ENCODE data around the gene CREBRF.
"Not testable (repeated sequence)": the region's sequence is repeated elsewhere in the genome, so short reads cannot be mapped to it uniquely, and the experiment has no call there.

CREBRF gene

DNA sequence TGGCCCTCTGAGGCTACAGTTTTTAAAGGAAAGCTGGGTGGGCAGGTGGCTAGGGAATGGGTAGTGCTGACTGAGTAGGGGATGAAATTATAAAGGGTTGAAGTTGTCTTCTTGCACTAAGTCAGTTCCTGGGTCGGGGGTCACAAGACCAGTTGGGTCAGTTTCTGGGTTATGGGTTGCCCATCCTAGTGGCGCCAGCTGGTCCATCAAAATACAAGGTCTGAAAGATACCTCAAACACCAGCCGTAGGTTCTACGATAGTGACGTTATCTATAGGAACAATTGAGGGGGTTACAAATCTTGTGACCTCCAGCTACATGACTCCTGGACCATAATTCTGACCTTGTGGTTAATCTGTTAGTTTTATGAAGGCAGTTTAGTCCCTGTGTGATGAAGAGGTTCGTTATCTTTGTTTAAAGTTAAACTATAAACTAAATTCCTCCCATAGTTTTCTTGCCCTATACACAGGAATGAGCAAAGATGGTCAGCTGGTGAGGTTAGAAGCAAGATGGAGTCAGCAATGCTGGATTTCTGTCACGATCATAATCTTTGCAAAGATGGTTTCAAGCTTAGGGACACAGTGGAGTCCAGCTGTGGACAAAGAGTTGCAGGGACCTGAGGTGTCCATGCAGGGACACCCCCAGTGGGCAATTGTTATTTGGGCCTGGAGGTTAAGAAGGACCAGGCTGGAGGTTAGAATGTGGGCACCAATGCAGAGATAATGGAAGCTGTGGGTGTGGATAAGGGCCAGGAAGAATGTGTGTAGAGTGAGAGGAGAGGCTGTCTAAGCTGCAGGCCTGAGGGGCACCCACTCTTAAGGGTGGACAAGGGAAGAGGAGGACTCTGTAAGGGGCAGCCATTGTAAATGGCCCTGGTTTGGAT is 14.0 kb upstream of the CREBRF start:
- Mint-ChIP-seq H3K36me3 (ENCODE audit: low read depth) (peaks cover 11% of the 10 kb centered on the region), H3K4me1 (peaks cover 4% of the 10 kb centered on the region), H3K27me3 (ENCODE audit: low read depth, poor library complexity) (peaks cover 9% of the 10 kb centered on the region), H3K4me3 (no peak overlapping the region), H3K9me3 (peaks cover 16% of the 10 kb centered on the region), H3K27ac (peak overlapping the region; percentile 66)
- TF ChIP-seq, protein P1, sequence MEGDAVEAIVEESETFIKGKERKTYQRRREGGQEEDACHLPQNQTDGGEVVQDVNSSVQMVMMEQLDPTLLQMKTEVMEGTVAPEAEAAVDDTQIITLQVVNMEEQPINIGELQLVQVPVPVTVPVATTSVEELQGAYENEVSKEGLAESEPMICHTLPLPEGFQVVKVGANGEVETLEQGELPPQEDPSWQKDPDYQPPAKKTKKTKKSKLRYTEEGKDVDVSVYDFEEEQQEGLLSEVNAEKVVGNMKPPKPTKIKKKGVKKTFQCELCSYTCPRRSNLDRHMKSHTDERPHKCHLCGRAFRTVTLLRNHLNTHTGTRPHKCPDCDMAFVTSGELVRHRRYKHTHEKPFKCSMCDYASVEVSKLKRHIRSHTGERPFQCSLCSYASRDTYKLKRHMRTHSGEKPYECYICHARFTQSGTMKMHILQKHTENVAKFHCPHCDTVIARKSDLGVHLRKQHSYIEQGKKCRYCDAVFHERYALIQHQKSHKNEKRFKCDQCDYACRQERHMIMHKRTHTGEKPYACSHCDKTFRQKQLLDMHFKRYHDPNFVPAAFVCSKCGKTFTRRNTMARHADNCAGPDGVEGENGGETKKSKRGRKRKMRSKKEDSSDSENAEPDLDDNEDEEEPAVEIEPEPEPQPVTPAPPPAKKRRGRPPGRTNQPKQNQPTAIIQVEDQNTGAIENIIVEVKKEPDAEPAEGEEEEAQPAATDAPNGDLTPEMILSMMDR (IDR thresholded peaks at IDR 0.05), result no peak
- no peak for DNase-seq

DNA sequence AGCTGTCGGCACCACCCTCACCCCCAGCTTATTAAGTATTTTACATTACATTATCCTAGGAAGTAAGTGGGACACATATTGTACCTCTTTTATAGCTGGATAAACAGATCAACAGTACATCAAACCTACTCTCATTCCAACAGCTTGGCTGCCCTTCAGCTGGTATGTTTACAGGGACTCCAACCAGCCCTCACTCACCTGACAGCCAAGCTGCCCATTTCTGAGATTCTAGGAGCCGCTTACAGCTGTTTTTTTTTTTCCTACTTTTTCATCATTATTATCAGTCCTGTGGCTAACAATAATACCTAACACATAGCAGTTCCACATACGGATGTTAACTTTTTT is 13.4 kb upstream of the CREBRF start:
- H3K9me3 Mint-ChIP-seq, result peaks cover 16% of the 10 kb centered on the region
- peaks cover 4% of the 10 kb centered on the region for H3K4me1 Mint-ChIP-seq
- H3K27ac Mint-ChIP-seq, result no peak overlapping the region
- peaks cover 11% of the 10 kb centered on the region for H3K36me3 Mint-ChIP-seq (ENCODE audit: low read depth)
- no peak overlapping the region for H3K4me3 Mint-ChIP-seq
- peaks cover 15% of the 10 kb centered on the region for H3K27me3 Mint-ChIP-seq (ENCODE audit: low read depth, poor library complexity)
- no peak for DNase-seq
- TF ChIP-seq, protein P1 (IDR thresholded peaks at IDR 0.05), result no peak

DNA sequence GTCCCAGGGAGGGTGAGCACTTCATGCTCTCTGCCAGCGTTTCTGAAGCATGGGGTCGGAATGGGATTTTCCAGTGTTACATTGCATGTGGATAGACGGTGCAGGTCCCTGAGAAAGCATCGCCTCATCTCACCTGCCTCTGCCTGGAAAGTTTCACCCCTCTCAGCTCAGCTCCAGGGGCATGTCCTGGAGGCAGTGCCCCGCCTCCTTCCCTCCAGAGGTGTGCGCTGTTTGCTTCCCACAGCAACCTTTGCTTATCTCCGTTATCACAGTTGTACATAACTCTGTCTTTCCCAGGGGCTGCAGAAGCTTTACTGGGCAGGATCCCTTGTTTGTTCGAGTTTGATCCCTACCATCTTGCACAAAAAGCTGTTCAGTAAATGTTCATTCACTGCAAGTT is 10.7 kb upstream of the CREBRF start:
- no peak for DNase-seq
- no peak overlapping the region for H3K27ac Mint-ChIP-seq
- peaks cover 2% of the 10 kb centered on the region for H3K36me3 Mint-ChIP-seq (ENCODE audit: low read depth)
- H3K4me3 Mint-ChIP-seq, result no peak overlapping the region
- TF ChIP-seq, protein P1 (IDR thresholded peaks at IDR 0.05), result no peak
- H3K4me1 Mint-ChIP-seq, result peaks cover 4% of the 10 kb centered on the region
- H3K27me3 Mint-ChIP-seq (ENCODE audit: low read depth, poor library complexity), result peaks cover 38% of the 10 kb centered on the region
- peaks cover 5% of the 10 kb centered on the region for H3K9me3 Mint-ChIP-seq

GRCh38 chr5:173047096-173047837 is 8.9 kb upstream of the CREBRF start:
- not testable (repeated sequence) for H3K4me3 Mint-ChIP-seq; H3K36me3 Mint-ChIP-seq (ENCODE audit: low read depth); DNase-seq; H3K27ac Mint-ChIP-seq; H3K9me3 Mint-ChIP-seq; H3K4me1 Mint-ChIP-seq
- H3K27me3 Mint-ChIP-seq (ENCODE audit: low read depth, poor library complexity), result peaks cover 52% of the 10 kb centered on the region

DNA sequence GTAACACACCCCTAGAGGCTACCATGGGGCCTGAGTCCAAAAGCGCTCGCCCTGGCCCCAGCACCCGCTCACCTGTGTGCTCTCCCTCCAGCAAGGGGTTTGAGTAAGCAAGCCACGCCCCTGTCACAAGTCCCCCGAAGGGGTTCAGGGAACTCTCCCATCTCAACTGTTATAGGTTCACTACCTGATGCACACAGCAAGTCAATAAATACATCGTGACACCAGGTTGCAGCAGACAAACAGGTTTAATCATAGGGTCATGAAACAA is 8.4 kb upstream of the CREBRF start:
- Mint-ChIP-seq H3K9me3 (no peaks in the 10 kb centered on the region), H3K36me3 (ENCODE audit: low read depth) (no peaks in the 10 kb centered on the region), H3K4me3 (no peak overlapping the region), H3K27ac (no peak overlapping the region), H3K27me3 (ENCODE audit: low read depth, poor library complexity) (peaks cover 57% of the 10 kb centered on the region), H3K4me1 (peaks cover 4% of the 10 kb centered on the region)
- no peak for DNase-seq
- TF ChIP-seq, protein P1 (IDR thresholded peaks at IDR 0.05), result no peak

GRCh38 chr5:173050791-173051190 is 5.4 kb upstream of the CREBRF start:
- Mint-ChIP-seq H3K36me3 (ENCODE audit: low read depth) (no peaks in the 10 kb centered on the region), H3K27ac (no peak overlapping the region), H3K4me3 (no peak overlapping the region), H3K4me1 (peaks cover 17% of the 10 kb centered on the region), H3K27me3 (ENCODE audit: low read depth, poor library complexity) (peaks cover 60% of the 10 kb centered on the region), H3K9me3 (no peaks in the 10 kb centered on the region)
- TF ChIP-seq, protein P1 (IDR thresholded peaks at IDR 0.05), result no peak
- DNase-seq, result no peak
